Measurements from ENCODE around the gene SLC22A12.
"Not testable (repeated sequence)": the region's sequence is repeated elsewhere in the genome, so short reads cannot be mapped to it uniquely, and the experiment has no call there.

DNA sequence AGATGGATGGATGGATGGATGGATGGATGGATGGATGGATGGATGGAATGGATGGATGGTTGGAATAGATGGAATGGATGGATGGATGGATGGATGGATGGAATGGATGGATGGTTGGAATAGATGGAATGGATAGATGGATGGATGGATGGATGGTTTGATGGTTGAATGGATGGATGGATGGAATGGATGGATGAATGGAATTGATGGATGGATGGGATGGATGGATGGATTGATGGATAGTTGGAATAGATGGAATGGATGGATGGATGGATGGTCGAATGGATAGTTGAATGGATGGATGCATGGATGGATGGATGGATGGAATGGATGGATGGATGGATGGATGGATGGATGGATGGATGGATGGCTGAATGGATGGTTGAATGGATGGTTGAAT lies 4.9 kb downstream of the SLC22A12 start:
- TF ChIP-seq, protein P1, sequence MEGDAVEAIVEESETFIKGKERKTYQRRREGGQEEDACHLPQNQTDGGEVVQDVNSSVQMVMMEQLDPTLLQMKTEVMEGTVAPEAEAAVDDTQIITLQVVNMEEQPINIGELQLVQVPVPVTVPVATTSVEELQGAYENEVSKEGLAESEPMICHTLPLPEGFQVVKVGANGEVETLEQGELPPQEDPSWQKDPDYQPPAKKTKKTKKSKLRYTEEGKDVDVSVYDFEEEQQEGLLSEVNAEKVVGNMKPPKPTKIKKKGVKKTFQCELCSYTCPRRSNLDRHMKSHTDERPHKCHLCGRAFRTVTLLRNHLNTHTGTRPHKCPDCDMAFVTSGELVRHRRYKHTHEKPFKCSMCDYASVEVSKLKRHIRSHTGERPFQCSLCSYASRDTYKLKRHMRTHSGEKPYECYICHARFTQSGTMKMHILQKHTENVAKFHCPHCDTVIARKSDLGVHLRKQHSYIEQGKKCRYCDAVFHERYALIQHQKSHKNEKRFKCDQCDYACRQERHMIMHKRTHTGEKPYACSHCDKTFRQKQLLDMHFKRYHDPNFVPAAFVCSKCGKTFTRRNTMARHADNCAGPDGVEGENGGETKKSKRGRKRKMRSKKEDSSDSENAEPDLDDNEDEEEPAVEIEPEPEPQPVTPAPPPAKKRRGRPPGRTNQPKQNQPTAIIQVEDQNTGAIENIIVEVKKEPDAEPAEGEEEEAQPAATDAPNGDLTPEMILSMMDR (IDR thresholded peaks at IDR 0.05; ENCODE audit: low read depth, low read length), result not testable (repeated sequence)
- not testable (repeated sequence) for TF ChIP-seq POLR2A (IDR thresholded peaks at IDR 0.05; ENCODE audit: extremely low read depth, insufficient read length); MYC (IDR thresholded peaks at IDR 0.05; ENCODE audit: low read depth, low read length)
- TF ChIP-seq, protein P2, sequence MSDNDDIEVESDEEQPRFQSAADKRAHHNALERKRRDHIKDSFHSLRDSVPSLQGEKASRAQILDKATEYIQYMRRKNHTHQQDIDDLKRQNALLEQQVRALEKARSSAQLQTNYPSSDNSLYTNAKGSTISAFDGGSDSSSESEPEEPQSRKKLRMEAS (IDR thresholded peaks at IDR 0.05; ENCODE audit: low read depth, low read length), result not testable (repeated sequence)

All from NB4 (cell line).